HepG2 (cell line): ENCODE data around the gene RPUSD2. TPM values are rescaled to one million over a fixed set of nuclear protein-coding genes. Genes with fewer than 3 reads are reported as not detected.
A peak's percentile ranks its signal among the peaks of the same experiment; 100 is the strongest.

Experiments used
- ARNTL ChIP-seq: sonication (generic); formaldehyde crosslinking; IDR thresholded peaks from 2 replicates; pipeline ENCODE4 v1.4.0; 2020; ENCODE audit warnings: mild to moderate bottlenecking, missing genetic modification reagents
- ASH2L ChIP-seq: fragments of 300-600, 200-600 bp; sonication (generic); IDR thresholded peaks from 2 replicates; pipeline ENCODE4 v1.7.0; 2017; ENCODE audit warnings: low read depth, mild to moderate bottlenecking, moderate library complexity, mixed read lengths, low read length; ENCODE audit not compliant: insufficient read length
- ATF3 ChIP-seq: sonication (generic); formaldehyde crosslinking; IDR thresholded peaks from 2 replicates; pipeline ENCODE4 v1.4.0; 2020; ENCODE audit warnings: missing genetic modification reagents
- CEBPB ChIP-seq: IDR thresholded peaks from 2 replicates; pipeline ENCODE4 v1.6.1; 2011; ENCODE audit warnings: low read depth, low read length, improper control_type of control experiment, borderline replicate concordance
- ELF4 ChIP-seq: sonication (generic); formaldehyde crosslinking; IDR thresholded peaks from 2 replicates; pipeline ENCODE4 v1.5.0; 2020; ENCODE audit warnings: missing genetic modification reagents, mild to moderate bottlenecking, moderate library complexity, borderline replicate concordance
- ERF ChIP-seq: IDR thresholded peaks from 2 replicates; pipeline ENCODE4 v1.6.1; 2018; ENCODE audit warnings: missing biosample characterization, missing genetic modification reagents
- FLYWCH1 ChIP-seq: sonication (generic); formaldehyde crosslinking; IDR thresholded peaks from 2 replicates; pipeline ENCODE4 v1.8.1; 2023; ENCODE audit warnings: mild to moderate bottlenecking, missing genetic modification reagents
- HNRNPL ChIP-seq: fragments of 200-400 bp; formaldehyde crosslinking; IDR thresholded peaks from 2 replicates; pipeline ENCODE4 v1.6.1; 2017; ENCODE audit warnings: mild to moderate bottlenecking, low read depth, low read length
- TBX3 ChIP-seq: fragments of 450-650 bp; IDR thresholded peaks from 2 replicates; pipeline ENCODE4 v1.6.1; 2017; ENCODE audit warnings: antibody characterized with exemption, mild to moderate bottlenecking, inconsistent platforms, borderline replicate concordance
- THAP11 ChIP-seq: IDR thresholded peaks from 2 replicates; pipeline ENCODE4 v1.6.1; 2016; ENCODE audit warnings: missing biosample characterization, missing genetic modification reagents
- TP53 ChIP-seq: sonication (generic); formaldehyde crosslinking; conservative IDR thresholded peaks from 2 replicates; pipeline ENCODE4 v1.4.0; 2020; ENCODE audit warnings: missing genetic modification reagents
- ZBTB8A ChIP-seq: sonication (generic); formaldehyde crosslinking; IDR thresholded peaks from 2 replicates; pipeline ENCODE4 v1.4.0; 2020; ENCODE audit warnings: mild to moderate bottlenecking, low read depth, missing genetic modification reagents, borderline replicate concordance
- ZFY ChIP-seq: sonication (generic); formaldehyde crosslinking; IDR thresholded peaks from 2 replicates; pipeline ENCODE4 v1.4.0; 2020; ENCODE audit warnings: missing genetic modification reagents
- ZNF136 ChIP-seq: sonication (generic); formaldehyde crosslinking; IDR thresholded peaks from 2 replicates; pipeline ENCODE4 v1.8.1; 2022; ENCODE audit warnings: low read depth, mild to moderate bottlenecking, moderate library complexity, missing genetic modification reagents
- ZNF724P ChIP-seq: sonication (generic); formaldehyde crosslinking; IDR thresholded peaks from 2 replicates; pipeline ENCODE4 v1.8.0; 2022; ENCODE audit warnings: missing genetic modification reagents, borderline replicate concordance
- polyA plus RNA-seq, 8 experiments: library from polyadenylated mRNA; depleted of rRNA in 3 of 8; stranded (reverse) in 7 of 8; unstranded in 1 of 8; fragments of >200 nt; fragmentation: Illumina TruSeq in 4 of 8; extraction: Trizol in 4 of 8; gene quantifications; 2 replicates each; pipeline versions ENCODE4 v1.2.1 to v1.2.3, GENCODE V29; 2011 to 2016; ENCODE audit warnings: low read depth in 4 of 8, missing spikeins in 1 of 8, mixed read lengths in 1 of 8; ENCODE audit not compliant: insufficient read depth in 1 of 8
- total RNA-seq, 5 experiments: library from RNA; depleted of rRNA; stranded (reverse); fragments of >200 nt; fragmentation: Illumina TruSeq; extraction: Trizol; gene quantifications; 2 replicates each; pipeline ENCODE4 v1.2.3, GENCODE V29; 2016; ENCODE audit warnings: low read depth in 1 of 5
- TF ChIP-seq, protein P1 (sequence below): sonication (generic); formaldehyde crosslinking; IDR thresholded peaks from 2 replicates; pipeline ENCODE4 v1.5.0; 2020; ENCODE audit warnings: mild to moderate bottlenecking, missing genetic modification reagents, borderline replicate concordance
- TF ChIP-seq, protein P2 (sequence below): sonication (generic); formaldehyde crosslinking; IDR thresholded peaks from 2 replicates; pipeline ENCODE4 v1.5.0; 2020; ENCODE audit warnings: mild to moderate bottlenecking, missing genetic modification reagents, moderate library complexity
- TF ChIP-seq, protein P3 (sequence below): sonication (generic); formaldehyde crosslinking; conservative IDR thresholded peaks from 2 replicates; pipeline ENCODE4 v1.8.0; 2022; ENCODE audit warnings: mild to moderate bottlenecking, moderate library complexity, missing genetic modification reagents
- TF ChIP-seq, protein P4 (sequence below): sonication (generic); formaldehyde crosslinking; IDR thresholded peaks from 2 replicates; pipeline ENCODE4 v1.8.0; 2022; ENCODE audit warnings: mild to moderate bottlenecking, missing genetic modification reagents, moderate library complexity

RPUSD2 gene
- total and polyA plus RNA-seq, 2 of the 13 experiments (the other 11 are each of a cell fraction or from before 2014, with no cell fraction given): 8.6 to 14.5 TPM

- TF ChIP-seq ZBTB8A (CRISPR knock-in tag) (no peak), ARNTL (CRISPR knock-in tag) (0 out of 2 replicates have a peak, but pooled peaks have one; percentile 44), ERF (CRISPR knock-in tag) (peak; percentile 84), TP53 (CRISPR knock-in tag) (no peak; the same call in 1 of the 2 replicates), HNRNPL (no peak), ASH2L (peak; percentile 86), THAP11 (CRISPR knock-in tag) (peak; percentile 87), ATF3 (peak; percentile 97), CEBPB (peak; percentile 98), ZNF724P (CRISPR knock-in tag) (peak; percentile 88), TBX3 (no peak), ELF4 (no peak), ZNF136 (CRISPR knock-in tag) (peak; percentile 75; the same call in 1 of the 2 replicates), ZFY (no peak; the same call in 1 of the 2 replicates), FLYWCH1 (no peak)
- TF ChIP-seq, protein P1, sequence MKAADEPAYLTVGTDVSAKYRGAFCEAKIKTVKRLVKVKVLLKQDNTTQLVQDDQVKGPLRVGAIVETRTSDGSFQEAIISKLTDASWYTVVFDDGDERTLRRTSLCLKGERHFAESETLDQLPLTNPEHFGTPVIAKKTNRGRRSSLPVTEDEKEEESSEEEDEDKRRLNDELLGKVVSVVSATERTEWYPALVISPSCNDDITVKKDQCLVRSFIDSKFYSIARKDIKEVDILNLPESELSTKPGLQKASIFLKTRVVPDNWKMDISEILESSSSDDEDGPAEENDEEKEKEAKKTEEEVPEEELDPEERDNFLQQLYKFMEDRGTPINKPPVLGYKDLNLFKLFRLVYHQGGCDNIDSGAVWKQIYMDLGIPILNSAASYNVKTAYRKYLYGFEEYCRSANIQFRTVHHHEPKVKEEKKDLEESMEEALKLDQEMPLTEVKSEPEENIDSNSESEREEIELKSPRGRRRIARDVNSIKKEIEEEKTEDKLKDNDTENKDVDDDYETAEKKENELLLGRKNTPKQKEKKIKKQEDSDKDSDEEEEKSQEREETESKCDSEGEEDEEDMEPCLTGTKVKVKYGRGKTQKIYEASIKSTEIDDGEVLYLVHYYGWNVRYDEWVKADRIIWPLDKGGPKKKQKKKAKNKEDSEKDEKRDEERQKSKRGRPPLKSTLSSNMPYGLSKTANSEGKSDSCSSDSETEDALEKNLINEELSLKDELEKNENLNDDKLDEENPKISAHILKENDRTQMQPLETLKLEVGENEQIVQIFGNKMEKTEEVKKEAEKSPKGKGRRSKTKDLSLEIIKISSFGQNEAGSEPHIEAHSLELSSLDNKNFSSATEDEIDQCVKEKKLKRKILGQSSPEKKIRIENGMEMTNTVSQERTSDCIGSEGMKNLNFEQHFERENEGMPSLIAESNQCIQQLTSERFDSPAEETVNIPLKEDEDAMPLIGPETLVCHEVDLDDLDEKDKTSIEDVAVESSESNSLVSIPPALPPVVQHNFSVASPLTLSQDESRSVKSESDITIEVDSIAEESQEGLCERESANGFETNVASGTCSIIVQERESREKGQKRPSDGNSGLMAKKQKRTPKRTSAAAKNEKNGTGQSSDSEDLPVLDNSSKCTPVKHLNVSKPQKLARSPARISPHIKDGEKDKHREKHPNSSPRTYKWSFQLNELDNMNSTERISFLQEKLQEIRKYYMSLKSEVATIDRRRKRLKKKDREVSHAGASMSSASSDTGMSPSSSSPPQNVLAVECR (CRISPR knock-in tag): peak; percentile 99
- TF ChIP-seq, protein P2, sequence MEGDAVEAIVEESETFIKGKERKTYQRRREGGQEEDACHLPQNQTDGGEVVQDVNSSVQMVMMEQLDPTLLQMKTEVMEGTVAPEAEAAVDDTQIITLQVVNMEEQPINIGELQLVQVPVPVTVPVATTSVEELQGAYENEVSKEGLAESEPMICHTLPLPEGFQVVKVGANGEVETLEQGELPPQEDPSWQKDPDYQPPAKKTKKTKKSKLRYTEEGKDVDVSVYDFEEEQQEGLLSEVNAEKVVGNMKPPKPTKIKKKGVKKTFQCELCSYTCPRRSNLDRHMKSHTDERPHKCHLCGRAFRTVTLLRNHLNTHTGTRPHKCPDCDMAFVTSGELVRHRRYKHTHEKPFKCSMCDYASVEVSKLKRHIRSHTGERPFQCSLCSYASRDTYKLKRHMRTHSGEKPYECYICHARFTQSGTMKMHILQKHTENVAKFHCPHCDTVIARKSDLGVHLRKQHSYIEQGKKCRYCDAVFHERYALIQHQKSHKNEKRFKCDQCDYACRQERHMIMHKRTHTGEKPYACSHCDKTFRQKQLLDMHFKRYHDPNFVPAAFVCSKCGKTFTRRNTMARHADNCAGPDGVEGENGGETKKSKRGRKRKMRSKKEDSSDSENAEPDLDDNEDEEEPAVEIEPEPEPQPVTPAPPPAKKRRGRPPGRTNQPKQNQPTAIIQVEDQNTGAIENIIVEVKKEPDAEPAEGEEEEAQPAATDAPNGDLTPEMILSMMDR (CRISPR knock-in tag): no peak
- TF ChIP-seq, protein P3, sequence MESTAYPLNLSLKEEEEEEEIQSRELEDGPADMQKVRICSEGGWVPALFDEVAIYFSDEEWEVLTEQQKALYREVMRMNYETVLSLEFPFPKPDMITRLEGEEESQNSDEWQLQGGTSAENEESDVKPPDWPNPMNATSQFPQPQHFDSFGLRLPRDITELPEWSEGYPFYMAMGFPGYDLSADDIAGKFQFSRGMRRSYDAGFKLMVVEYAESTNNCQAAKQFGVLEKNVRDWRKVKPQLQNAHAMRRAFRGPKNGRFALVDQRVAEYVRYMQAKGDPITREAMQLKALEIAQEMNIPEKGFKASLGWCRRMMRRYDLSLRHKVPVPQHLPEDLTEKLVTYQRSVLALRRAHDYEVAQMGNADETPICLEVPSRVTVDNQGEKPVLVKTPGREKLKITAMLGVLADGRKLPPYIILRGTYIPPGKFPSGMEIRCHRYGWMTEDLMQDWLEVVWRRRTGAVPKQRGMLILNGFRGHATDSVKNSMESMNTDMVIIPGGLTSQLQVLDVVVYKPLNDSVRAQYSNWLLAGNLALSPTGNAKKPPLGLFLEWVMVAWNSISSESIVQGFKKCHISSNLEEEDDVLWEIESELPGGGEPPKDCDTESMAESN (CRISPR knock-in tag): peak; percentile 72
- TF ChIP-seq, protein P4, sequence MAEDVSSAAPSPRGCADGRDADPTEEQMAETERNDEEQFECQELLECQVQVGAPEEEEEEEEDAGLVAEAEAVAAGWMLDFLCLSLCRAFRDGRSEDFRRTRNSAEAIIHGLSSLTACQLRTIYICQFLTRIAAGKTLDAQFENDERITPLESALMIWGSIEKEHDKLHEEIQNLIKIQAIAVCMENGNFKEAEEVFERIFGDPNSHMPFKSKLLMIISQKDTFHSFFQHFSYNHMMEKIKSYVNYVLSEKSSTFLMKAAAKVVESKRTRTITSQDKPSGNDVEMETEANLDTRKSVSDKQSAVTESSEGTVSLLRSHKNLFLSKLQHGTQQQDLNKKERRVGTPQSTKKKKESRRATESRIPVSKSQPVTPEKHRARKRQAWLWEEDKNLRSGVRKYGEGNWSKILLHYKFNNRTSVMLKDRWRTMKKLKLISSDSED (CRISPR knock-in tag): no peak
Observed at GRCh38 chr15:40593588-40594428, 24.7 kb downstream of the RPUSD2 start, which contains the start of gene KNL1 (continued).
